ENCODE results near the gene PPHLN1.
"Not testable (repeated sequence)": the region's sequence is repeated elsewhere in the genome, so short reads cannot be mapped to it uniquely, and the experiment has no call there.

PPHLN1 gene

DNA sequence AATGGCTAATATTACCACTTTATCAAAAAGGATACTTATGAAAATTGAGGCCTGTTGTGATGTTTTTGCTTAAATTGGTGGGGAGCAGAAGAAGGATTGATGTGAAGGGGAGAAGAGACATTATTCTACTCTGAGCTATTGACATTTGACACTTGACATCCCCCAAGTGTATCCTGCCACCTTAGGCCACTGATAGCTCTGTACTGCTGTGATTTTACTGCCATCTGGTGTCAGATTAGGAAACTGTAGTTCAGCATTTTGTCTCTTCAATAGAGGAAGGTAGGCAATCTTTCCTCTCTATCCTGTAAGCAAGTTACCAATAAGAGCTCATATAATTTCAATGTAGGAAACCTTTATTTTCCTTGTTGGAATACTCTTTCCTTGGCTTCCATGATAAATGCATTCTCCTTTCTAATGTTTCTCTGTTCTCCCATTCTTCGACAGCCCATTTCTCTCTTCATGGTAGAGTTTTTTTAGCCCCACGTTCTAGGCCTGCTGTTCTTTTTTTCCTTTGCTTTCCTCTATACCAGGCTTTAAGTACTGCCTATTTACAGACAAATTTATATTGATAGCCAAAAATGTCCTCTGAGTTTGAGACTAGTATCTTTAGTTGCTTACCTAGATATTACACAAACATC is 46.3 kb downstream of the PPHLN1 start:
- peak; percentile 12 for DNase-seq (ENCODE audit: low read depth)

DNA sequence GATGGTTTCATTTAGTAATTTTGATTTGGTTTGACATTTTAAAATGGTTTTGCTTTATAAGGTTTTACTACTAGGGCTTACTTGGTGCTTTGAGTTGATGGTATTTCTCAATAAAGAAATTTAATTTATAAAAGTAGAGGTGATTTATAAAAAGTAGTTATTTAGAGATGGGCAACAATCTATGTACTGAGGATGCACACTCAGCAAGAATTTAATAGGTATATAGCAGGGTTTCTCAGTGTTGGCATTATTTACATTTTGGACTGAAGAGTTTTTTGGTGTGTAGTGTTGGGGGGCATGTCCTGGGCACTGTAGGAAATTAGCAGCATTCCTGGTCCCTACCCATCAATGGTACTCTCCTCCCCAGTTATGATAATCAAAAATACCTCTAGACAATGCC is 47.7 kb downstream of the PPHLN1 start:
- DNase-seq (ENCODE audit: low read depth) = no peak

GRCh38 chr12:42380733-42381132 is 54.8 kb downstream of the PPHLN1 start:
- no peak for DNase-seq (ENCODE audit: low read depth)

GRCh38 chr12:42382013-42382696 is 56.2 kb downstream of the PPHLN1 start:
- no peak for DNase-seq (ENCODE audit: low read depth)

DNA sequence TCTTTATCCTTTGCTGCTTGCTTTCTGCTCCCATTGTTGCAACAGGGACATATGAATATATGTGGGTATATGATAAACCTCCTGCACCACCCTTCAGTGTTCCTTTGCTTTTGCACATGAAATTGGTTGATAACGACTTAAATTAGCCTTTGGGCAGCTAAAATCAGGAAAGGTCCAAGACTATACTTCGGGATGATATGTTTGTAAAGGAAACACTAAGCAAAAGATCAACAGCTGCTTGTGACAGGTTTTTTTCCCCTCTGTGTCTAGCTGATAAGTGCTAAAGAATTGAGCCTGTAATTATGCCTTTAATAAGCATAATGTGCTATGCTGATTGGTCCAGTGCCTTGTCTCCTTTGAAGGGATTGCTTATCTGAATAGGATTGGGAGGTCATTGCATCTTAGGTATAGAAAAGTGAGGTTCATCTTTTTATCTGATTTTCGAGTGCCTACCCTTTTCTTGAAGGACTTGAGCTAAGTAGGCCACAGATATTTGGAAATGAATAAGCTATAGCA is 59.4 kb downstream of the PPHLN1 start:
- DNase-seq (ENCODE audit: low read depth) = no peak

DNA sequence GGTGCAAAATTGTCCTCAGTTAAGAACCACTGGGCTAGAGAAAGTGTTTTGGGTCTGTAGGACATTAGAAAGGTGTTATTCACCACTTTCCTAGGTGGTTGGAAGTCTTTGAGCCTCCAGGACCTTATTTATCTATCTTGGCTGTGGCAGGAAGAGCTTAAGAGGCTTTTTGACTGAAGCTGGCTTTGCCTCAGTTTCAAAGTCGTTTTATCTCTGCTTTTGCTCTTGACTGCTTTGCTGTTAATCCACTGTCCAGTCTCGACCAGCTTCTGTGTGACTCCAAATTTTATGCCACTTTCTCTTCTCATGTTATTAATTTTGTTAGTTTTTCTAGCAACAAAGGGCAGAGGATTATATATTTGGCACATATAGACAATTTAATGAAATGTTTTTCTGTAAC is 60.3 kb downstream of the PPHLN1 start:
- no peak for DNase-seq (ENCODE audit: low read depth)

DNA sequence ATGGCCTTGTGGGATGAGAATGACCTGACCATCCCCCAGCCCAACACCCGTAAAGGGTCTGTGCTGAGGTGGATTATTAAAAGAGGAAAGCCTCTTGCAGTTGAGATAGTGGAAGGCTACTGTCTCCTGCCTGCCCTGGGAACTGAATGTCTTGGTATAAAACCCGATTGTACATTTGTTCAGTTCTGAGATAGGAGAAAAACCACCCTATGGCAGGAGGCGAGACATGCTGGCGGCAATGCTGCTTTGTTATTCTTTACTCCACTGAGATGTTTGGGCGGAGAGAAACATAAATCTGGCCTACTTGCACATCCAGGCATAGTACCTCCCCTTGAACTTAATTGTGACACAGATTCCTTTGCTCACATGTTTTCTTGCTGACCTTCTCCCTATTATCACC is 62.1 kb downstream of the PPHLN1 start:
- DNase-seq (ENCODE audit: low read depth) = not testable (repeated sequence)

GRCh38 chr12:42394429-42394828 is 68.5 kb downstream of the PPHLN1 start:
- DNase-seq (ENCODE audit: low read depth) = no peak

- DNase-seq (ENCODE audit: low read depth) = no peak
Observed at GRCh38 chr12:42396473-42397259, 70.7 kb downstream of the PPHLN1 start.

DNA sequence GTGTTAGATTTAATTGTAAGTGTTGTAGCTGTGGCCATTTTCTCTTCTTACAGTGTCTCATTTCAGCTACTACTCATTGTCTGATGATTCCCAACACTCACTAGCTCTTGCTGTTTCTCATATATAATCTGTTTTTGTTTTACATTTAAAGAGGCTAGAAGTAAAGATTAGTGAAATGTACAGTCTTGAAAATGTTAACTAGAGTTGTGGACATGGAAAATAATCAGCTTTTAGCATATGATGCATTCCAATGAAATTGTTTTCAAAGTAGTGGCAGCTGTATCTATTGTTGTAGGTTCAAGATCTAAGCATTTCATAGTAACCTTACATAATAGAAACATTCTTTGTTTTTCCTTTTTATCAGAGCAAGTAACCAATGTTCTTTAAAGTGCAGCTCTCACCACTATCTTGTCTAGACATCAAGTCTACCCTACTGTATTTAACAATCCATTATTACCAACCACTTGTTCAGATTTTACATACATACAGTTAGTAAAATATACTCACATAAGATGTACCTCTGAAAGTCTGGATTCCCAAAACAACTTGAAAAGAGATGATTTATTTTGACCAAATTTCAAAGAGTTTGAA is 76.9 kb downstream of the PPHLN1 start:
- DNase-seq (ENCODE audit: low read depth) = no peak

DNA sequence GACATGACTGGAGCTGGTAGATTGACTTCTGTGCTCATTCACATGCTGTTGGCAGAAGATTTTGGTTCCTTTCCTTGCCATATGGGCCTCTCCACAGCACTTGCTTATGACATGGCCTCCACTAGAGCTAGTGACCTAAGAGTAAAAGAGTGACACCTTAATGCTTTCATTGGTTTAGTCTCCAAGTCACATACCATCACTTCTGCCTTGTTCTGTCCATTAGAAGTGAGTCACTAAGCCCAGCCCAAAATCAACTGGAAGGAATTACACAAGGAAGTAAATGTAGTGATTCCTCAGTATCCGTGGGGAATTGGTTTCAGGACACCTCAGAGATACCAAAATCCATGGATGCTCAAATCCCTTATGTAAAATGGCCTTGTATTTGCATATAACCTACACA is 81.3 kb downstream of the PPHLN1 start:
- no peak for DNase-seq (ENCODE audit: low read depth)

- DNase-seq (ENCODE audit: low read depth) = no peak
Observed at GRCh38 chr12:42409471-42409870, 83.5 kb downstream of the PPHLN1 start.

DNA sequence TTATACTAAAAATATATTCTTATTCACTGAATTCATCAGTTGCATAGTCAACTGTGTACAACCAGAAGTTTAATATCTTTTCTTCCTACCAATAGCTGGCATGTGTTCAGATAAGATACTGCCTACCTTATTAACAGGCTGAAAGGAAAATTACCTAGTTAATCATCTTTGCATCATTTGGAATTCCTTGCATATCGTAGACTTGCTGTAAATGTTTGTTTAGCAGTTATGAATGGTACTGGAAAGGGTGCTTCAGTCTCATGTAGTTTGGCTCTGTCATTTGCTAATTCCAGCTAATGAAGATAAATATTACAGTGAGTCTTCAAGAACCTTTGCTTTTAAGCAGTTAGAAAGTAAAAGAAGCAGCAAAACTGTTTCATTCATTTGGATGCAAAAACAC is 84.4 kb downstream of the PPHLN1 start:
- DNase-seq (ENCODE audit: low read depth) = no peak

DNA sequence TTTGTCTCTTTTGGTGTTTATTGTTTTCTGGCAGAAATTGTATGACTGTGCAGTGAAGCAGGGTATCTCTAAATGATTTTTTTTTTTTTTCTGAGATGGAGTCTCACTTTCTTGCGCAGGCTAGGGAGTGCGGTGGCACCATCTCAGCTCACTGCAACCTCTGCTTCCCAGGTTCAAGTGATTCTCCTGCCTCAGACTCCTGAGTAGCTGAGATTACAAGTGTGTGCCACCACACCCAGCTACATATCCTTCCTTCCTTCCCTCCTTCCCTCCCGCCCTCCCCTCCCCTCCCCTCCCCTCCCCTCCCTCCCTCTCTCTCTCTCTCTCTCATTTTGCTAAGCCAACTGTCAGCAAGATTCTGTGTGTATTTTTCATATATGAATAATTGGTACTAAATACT is 94.4 kb downstream of the PPHLN1 start:
- DNase-seq (ENCODE audit: low read depth) = no peak

DNA sequence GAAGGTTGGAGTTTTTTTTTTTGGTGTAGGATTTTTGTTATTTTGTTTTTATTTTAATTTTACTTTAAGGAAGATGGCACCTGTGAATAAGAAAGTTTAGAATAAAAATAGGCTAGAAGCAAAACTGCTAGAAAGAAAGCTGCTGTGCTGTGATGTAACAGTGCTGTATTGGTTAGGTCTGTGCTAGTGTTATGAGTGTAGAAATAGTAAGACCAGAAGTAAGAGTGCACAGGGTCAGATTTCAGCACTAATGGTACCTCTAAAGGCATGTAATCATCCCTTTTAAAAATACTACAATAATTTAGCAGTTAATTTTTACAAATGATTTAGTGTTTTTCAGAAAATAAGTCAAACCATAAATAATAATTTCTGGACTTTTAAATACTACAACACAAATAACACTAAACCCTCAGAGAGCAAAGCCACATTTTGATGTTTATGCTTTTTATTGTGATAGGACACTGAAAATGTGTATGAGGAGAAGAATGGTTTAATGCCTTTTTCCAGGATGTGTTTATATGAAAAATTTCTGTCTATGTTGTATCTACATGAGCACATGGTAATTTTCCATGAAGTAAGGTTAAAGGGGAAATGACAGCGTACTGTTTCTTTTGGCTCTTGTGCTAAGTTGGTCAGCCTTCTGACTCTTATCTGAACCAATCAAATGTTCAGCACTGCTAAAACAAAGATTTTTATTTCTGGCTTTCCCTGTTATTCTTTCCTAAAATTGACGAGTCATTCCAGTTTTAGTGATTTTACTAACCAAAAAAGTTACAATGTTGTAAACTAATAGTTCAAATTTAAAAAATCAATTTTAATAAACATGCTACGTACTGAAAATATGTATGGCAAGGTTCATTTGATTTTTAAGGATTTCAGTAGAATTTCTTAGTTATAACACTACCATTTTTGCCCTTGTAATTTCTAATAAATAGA is 96.1 kb downstream of the PPHLN1 start:
- no peak for DNase-seq (ENCODE audit: low read depth)

DNA sequence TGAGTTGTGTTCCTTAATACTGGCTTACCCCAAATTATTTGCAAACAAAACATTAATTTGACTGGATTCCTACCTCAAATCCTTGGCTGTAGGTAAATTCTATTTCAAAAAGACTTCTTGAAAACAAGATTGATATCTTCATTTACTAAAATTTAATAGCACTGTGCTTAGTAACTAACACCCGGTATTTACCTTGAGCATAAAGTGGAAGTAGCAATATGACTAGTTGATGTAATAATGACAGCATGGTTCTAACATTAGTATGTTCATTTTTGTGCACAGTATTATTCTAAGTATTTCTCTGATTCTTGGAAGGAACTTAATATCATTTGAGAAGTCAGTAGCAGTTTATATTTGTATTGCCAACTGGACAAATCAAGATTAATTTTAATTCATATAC is 96.8 kb downstream of the PPHLN1 start:
- DNase-seq (ENCODE audit: low read depth) = no peak

- no peak for DNase-seq (ENCODE audit: low read depth)
Observed at GRCh38 chr12:42426746-42427145, 100.8 kb downstream of the PPHLN1 start.

- no peak for DNase-seq (ENCODE audit: low read depth)
Observed at GRCh38 chr12:42428850-42429249, 102.9 kb downstream of the PPHLN1 start.

DNA sequence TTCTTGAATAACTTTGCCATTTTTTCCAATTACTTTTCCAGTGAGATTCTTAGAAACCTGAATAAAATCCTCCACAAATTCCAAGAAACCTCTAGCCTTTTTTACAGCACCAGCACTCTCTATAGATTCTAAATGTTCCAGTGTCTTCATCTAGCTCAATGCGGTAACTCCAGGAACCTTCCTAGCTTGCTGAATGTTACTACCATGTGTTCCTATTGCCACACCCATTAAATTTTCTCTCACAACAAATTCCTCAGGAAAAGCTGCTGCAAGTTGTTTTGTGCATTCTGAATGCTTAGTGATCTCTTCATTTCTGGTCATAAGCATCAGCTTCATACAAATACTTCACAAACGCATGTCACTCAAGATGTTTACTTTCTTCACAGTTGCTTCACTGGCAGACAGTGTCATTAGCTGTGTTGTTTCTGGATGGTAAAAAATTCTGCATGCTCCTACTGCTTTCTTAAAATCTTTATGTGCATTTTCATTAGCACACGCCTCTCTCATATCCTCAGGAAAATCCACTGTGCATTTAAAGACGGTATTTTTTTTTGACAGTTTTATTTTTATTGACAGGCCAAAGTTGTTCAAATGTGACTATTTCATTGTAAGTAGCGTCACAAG is 106.7 kb downstream of the PPHLN1 start:
- DNase-seq (ENCODE audit: low read depth) = no peak

- no peak for DNase-seq (ENCODE audit: low read depth)
Observed at GRCh38 chr12:42440608-42441007, 114.6 kb downstream of the PPHLN1 start.

DNA sequence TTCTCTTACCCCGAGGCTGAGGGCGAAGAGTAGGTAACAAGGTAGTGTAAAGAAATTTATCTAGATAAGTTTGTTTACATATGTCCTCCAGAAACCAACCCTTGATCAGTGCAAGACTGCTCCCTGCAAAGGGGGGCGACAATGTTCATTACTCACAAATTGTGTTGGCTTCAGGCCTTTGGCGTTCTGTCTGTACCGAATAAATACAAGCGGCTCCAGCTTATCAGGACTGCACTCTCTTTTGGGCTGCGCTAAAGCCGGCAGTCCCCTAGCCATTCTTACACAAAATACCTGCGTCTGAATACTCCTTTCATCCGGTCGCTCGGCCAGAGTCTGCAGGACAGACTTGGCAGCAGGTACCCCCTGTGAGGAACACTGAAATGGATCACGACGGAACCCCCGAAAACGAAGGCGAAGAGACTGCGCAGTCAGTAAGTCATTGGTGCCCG is 116.4 kb downstream of the PPHLN1 start:
- DNase-seq (ENCODE audit: low read depth) = no peak
